GM15510 (cell line): Measurements from ENCODE around the gene SRRT.

Source experiments
- POLR2A ChIP-seq: IDR thresholded peaks from 3 replicates; pipeline ENCODE4 v1.6.1; 2011; ENCODE audit warnings: borderline replicate concordance; ENCODE audit not compliant: insufficient read length; ENCODE audit errors: extremely low read depth

The SRRT gene

GRCh38 chr7:100893318-100893895 is 18.5 kb downstream of the SRRT start:
- no peak for TF ChIP-seq POLR2A

GRCh38 chr7:100893910-100894721 is 19.2 kb downstream of the SRRT start:
- no peak for TF ChIP-seq POLR2A

DNA sequence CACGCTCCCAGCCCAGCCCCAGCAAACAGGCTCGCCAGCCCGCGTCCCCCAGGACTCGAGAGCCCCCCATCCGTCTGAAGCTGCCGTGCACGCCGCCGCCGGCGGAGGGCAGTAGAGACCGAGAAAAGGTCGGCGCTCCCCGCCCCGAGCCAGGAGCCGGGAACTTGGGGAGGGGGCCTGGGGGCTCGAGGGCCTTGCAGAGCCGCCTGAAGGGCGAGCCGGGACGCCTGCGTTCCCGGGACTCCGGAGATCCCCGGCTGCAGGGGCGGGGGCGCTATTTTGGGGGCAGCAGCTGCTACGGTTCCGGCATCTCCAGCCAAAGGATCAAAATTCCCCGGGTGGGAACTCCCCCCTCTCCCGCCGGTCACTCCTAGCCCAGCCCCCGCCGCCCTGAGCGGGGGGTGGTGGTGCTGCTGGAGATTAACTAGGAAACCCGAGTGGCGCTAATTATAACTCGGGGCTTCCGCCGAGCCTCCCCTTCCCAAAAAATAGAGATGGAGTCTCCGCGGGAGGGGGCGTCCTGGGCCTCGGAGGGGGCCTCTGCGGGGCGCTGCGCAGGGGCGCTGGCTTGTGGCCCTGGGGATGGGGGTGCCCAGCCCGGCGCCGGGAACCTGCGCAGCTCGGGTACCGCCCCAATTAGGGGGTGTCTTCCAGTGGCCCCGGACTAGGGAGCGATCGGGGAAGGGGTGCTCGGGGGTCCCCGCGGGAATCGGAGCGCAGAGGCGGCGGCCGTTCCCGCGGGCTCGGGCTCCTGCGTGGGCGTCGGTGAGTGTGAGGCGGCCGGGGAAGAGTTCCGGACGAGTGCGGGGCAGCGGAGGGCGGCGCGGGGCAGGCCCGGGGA is 20.2 kb downstream of the SRRT start:
- no peak for TF ChIP-seq POLR2A

GRCh38 chr7:100895701-100895955 is 20.7 kb downstream of the SRRT start, which contains the start of gene ACHE:
ACHE (minus strand) TSS chr7:100895888; CDS start chr7:100894232, 1,656 bp downstream.
- no peak for TF ChIP-seq POLR2A

- TF ChIP-seq POLR2A = no peak
Measured at GRCh38 chr7:100895956-100896731, 21.2 kb downstream of the SRRT start.

GRCh38 chr7:100896732-100897608 is 22.1 kb downstream of the SRRT start:
- no peak for TF ChIP-seq POLR2A

GRCh38 chr7:100897772-100898454 is 23.0 kb downstream of the SRRT start:
- no peak for TF ChIP-seq POLR2A

GRCh38 chr7:100899432-100899831 is 24.5 kb downstream of the SRRT start:
- TF ChIP-seq POLR2A = no peak

- TF ChIP-seq POLR2A = no peak
Measured at GRCh38 chr7:100900978-100901377, 26.1 kb downstream of the SRRT start.

DNA sequence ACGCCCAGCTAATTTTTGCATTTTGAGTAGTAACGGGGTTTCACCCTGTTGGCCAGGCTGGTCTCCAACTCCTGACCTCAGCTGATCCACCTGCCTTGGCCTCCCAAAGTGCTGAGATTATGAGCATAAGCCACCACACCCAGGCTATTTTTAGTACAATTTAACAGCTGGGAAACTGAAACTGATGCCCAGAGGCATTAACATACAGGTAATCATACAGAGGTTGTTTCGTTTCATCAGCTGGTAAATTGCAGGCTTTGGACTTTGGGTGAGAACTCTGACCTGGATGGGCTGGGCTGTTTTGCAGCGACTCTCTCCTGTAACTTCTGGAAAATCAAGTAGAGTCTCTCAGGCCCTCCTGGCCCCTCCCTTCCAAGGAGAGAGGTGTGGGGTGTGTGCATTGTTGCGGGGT is 27.0 kb downstream of the SRRT start:
- TF ChIP-seq POLR2A = no peak

DNA sequence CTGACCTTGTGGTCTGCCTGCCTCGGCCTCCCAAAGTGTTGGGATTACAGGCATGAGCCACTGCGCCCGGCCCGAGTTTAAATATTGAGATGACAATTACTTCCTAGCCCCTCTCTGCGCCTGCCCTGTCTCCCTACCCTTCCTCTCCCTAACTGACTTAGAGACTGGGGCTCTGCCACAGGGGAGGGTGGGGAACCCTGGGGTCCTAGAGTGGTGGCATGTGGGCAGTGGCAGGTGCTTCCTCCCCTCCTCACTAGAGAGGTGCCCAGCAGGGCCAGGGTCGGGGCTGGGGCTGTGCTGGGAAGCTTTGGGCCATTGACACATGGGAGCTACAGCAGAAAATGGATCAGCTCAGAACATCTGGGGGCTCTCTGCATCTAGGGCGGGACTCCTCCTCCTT is 27.7 kb downstream of the SRRT start:
- TF ChIP-seq POLR2A = no peak

DNA sequence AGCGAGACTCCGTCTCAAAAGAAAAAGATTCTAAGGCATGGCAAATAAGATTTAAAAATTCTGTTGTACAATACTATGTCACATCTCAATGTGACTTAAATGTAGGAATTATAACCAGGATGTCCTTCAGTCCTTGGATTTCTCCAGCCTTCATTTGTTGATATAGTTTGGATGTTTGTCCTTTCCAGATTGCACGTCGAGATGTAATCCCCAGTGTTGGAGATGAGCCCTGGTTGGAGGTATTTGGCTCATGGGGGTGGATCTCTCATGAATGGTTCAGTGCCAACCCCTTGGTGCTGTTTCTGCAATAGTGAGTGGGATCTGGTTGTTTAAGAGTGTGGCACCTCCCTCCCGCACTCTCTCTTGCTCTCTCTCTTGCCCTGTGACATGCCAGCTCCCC is 33.6 kb downstream of the SRRT start:
- no peak for TF ChIP-seq POLR2A

DNA sequence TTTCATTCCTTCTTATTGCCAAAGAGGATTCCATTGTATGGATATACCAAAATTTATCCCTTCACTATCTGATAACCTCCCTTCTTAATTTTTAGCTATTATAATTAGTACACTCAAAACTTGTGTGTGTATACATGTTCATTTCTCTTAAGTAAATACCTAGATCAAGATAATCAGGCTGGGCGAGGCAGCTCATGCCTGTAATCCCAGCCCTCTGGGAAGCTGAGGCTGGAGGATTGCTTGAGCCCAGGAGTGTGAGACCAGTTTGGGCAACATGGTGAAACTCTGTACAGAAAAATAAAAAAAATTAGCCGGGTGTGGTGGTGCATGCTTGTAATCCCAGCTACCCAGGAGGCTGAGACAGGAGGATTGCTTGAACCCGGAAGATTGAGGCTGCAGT is 36.6 kb downstream of the SRRT start:
- TF ChIP-seq POLR2A = no peak

GRCh38 chr7:100914208-100914878 is 39.4 kb downstream of the SRRT start:
- no peak for TF ChIP-seq POLR2A
